GM18505 (cell line): ENCODE data around the gene CARD9.
"Not testable (repeated sequence)": the region's sequence is repeated elsewhere in the genome, so short reads cannot be mapped to it uniquely, and the experiment has no call there.

ENCODE experiments used
- ATAC-seq: cut with Tn5 transposase; IDR thresholded peaks from one replicate; pipeline ENCODE4 v1.9.1; 2021; ENCODE audit not compliant: unreplicated experiment
- POLR2A ChIP-seq: IDR thresholded peaks from 4 replicates; pipeline ENCODE4 v1.6.1; 2011; ENCODE audit warnings: borderline replicate concordance; ENCODE audit not compliant: insufficient read depth, insufficient read length; ENCODE audit errors: extremely low read depth

CARD9 gene

DNA sequence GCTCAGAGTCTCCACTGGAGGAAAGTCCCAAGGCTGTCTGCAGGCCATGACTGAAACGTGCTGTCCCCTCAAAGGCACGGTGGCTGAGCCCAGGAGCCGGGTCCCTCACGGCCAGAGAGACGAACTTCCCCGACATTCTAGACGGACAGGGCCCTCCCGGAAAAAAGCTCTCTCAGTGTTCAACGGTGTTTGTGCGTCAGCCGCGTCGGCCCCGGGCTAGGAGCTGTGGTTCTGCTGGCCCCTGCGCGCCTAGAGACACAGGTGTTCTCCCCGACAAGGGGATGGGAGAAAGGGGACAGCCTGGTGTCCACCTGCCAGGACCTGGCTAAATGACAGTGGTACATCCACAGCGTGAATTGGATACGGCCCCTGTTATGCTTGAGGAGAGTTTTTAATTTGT lies 51.9 kb downstream of the CARD9 start:
- ATAC-seq: no peak
- TF ChIP-seq POLR2A: no peak

- ATAC-seq: not testable (repeated sequence)
Measured at GRCh38 chr9:136320972-136321371, 52.5 kb downstream of the CARD9 start.

- ATAC-seq: not testable (repeated sequence)
Measured at GRCh38 chr9:136319955-136320354, 53.5 kb downstream of the CARD9 start.

DNA sequence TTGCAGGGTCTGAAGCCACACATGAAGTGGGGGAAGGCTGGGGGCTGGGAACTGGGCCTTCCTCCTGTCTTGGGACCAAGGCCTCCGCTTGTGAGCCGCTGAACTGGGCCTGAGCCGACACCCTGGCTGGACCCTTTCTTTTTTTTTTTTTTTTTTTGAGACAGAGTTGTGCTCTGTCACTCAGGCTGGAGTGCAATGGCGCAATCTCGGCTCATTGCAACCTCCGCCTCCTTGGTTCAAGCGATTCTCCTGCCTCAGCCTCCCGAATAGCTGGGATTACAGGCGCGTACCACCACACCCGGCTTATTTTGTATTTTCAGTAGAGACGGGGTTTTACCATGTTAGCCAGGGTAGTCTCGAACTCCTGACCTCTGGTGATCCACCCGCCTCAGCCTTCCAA lies 54.2 kb downstream of the CARD9 start:
- ATAC-seq: not testable (repeated sequence)

DNA sequence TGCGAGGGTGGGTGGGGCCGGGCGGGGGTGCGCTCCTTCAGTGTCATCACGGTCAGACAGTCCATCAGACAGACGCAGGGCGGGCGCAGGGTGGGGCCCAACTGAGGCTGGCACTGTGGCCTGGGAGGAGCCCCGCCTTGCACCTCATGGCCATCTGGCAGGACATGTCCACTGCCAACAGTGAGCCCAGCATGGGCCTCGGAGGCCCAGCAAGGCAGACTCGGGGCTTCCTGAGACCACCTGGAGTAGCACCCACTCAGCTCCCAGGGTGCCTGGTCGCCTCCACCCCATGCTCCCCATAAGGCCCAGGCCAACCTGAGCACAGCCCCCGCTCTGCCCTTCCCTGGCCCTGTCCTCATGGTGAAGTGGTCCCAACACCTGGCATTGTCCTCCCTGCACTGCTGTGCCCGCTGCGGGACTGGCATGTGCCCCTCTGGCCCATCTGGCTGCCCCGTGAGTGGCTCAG lies 54.7 kb downstream of the CARD9 start:
- TF ChIP-seq POLR2A: no peak
- ATAC-seq: no peak

- no peak for ATAC-seq
- TF ChIP-seq POLR2A: no peak
Measured at GRCh38 chr9:136318111-136318775, 55.2 kb downstream of the CARD9 start.

- no peak for TF ChIP-seq POLR2A
- no peak for ATAC-seq
Measured at GRCh38 chr9:136317695-136318094, 55.8 kb downstream of the CARD9 start.

DNA sequence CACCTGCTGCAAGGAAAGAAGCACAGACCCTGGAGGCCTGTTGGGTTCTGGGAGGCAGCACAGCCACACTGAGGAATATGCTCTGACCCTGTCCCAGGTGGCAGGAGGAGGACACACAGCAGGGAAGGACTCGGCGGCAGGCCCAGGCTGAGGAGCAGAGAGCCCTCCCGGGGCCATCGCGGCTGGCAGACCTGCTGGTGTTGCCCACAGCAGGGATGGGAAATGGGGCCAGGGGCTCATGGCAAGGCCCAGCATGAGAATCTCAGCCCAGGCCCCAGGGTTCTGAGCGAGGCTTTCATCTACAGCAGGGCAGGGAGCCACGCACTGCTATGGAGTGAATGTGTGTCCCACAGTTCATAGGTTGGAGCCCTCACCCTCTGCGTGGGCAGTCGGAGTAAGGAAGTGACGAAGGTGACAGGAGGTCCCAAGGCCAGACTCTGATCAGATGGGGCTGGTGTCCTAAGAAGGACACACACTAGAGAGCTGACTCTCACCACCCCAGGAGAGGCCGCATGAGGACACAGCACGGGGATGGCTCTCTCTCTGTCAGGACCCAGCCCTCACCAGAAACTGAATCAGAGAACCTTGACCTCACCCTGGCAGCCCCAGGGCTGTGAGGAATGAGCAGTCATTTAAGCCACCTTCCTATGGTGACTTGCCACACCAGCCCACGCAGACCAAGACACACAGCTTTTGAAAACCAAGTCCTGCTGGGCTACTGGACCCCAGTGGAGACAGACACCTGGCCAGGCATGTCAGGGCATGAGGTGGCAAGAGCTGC lies 56.4 kb downstream of the CARD9 start:
- TF ChIP-seq POLR2A: no peak
- ATAC-seq: no peak

DNA sequence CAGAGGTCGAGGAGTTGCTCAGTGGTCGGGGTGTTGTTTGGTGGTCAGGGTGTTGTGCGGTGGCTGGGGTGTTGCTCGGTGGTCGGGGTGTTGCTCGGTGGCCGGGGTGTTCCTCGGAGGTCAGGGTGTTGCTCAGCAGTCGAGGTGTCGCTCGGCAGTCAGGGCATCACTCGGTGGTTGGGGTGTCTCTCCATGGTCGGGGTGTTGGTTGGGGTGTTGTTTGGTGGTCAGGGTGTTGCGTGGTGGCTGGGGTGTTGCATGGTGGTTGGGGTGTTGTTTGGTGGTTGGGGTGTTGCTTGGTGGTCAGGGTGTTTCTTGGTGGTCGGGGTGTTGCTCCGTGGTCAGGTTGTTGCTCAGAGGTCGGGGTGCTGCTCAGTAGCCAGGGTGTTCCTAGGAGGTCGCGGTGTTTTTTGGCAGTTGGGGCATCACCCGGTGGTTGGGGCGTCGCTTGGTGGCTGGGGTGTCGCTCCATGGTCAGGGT lies 57.2 kb downstream of the CARD9 start:
- TF ChIP-seq POLR2A: no peak
- no peak for ATAC-seq

DNA sequence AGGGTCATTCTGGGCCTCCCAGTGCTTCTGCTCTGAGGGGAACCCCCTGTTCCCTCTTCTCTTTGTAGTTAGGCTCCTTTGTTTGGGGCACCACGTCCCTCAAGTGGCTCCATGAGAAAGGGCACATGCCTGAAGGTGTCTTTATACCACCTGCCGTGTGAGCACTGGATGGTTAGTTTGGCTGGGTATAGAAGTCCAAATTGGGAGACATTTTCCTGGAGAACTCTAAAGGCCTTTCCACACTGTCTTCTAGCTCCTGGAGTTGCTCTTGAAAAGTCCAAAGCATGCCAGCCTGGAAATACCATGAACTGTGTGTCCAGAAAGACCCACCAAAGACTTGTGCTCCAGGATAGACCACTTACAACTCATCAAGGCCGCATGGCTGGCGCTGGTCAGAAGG lies 58.5 kb downstream of the CARD9 start:
- TF ChIP-seq POLR2A: no peak
- ATAC-seq: no peak

GRCh38 chr9:136314056-136314416 lies 59.4 kb downstream of the CARD9 start:
- TF ChIP-seq POLR2A: no peak
- ATAC-seq: no peak
